ENCODE results near the gene CRY1. TPM values are rescaled to one million over a fixed set of nuclear protein-coding genes. Genes with fewer than 3 reads are reported as not detected.
A peak's percentile ranks its signal among the peaks of the same experiment; 100 is the strongest.

Gene CRY1
- total RNA-seq, 1 donor from 2014 or later: 21.2 TPM

- H3K27me3 Mint-ChIP-seq (ENCODE audit: low read depth): peaks cover 31% of the 10 kb centered on the region
- DNase-seq (ENCODE audit: low spot score): no peak
- no peak overlapping the region for H3K27ac Mint-ChIP-seq (ENCODE audit: unreplicated experiment)
- no peaks in the 10 kb centered on the region for H3K4me1 Mint-ChIP-seq (ENCODE audit: low read depth)
- no peaks in the 10 kb centered on the region for H3K36me3 Mint-ChIP-seq (ENCODE audit: low read depth)
- TF ChIP-seq, protein P1, sequence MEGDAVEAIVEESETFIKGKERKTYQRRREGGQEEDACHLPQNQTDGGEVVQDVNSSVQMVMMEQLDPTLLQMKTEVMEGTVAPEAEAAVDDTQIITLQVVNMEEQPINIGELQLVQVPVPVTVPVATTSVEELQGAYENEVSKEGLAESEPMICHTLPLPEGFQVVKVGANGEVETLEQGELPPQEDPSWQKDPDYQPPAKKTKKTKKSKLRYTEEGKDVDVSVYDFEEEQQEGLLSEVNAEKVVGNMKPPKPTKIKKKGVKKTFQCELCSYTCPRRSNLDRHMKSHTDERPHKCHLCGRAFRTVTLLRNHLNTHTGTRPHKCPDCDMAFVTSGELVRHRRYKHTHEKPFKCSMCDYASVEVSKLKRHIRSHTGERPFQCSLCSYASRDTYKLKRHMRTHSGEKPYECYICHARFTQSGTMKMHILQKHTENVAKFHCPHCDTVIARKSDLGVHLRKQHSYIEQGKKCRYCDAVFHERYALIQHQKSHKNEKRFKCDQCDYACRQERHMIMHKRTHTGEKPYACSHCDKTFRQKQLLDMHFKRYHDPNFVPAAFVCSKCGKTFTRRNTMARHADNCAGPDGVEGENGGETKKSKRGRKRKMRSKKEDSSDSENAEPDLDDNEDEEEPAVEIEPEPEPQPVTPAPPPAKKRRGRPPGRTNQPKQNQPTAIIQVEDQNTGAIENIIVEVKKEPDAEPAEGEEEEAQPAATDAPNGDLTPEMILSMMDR (IDR thresholded peaks at IDR 0.05): no peak
- no peak overlapping the region for H3K4me3 Mint-ChIP-seq (ENCODE audit: unreplicated experiment)
- H3K9me3 Mint-ChIP-seq (ENCODE audit: low read depth): peaks cover 3% of the 10 kb centered on the region
These were observed 34.4 kb upstream of the CRY1 start for GRCh38 chr12:107127482-107128430.

DNA sequence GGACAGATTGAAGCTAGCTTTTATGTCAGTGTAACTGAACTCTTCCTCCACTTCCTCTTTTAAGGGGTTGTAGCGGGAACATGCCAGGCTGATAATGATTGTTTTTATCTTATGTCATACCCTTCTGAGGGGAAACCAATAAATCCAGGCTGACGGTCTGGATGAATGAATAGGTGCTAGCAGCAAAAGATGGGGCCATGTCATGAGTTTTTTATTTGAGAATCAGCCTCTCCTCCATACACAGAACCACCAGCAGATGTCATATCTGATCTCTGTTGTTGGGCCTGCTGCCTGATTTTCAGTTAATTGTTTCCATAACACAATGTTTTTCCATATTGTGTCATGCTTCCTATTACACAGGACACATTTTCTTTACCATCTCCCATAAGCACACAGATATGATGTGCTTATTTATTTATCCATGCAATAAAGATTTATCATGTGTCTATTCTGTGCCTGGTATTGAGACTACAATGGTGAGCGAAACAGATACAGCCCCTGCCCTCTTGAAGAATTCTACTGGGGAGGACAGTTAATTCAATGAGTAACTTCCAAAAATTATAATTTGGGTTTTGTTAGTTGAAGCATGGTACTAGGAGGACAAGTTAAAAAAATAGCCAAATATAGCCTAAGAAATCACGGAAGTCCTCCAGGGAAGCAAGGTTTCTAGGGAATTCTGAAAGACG lies 33.6 kb upstream of the CRY1 start:
- no peaks in the 10 kb centered on the region for H3K36me3 Mint-ChIP-seq (ENCODE audit: low read depth)
- H3K9me3 Mint-ChIP-seq (ENCODE audit: low read depth): peaks cover 3% of the 10 kb centered on the region
- no peak overlapping the region for H3K27ac Mint-ChIP-seq (ENCODE audit: unreplicated experiment)
- H3K27me3 Mint-ChIP-seq (ENCODE audit: low read depth): peaks cover 32% of the 10 kb centered on the region
- no peaks in the 10 kb centered on the region for H3K4me1 Mint-ChIP-seq (ENCODE audit: low read depth)
- H3K4me3 Mint-ChIP-seq (ENCODE audit: unreplicated experiment): no peak overlapping the region
- DNase-seq (ENCODE audit: low spot score): no peak
- TF ChIP-seq, protein P1 (IDR thresholded peaks at IDR 0.05): peak; percentile 69

DNA sequence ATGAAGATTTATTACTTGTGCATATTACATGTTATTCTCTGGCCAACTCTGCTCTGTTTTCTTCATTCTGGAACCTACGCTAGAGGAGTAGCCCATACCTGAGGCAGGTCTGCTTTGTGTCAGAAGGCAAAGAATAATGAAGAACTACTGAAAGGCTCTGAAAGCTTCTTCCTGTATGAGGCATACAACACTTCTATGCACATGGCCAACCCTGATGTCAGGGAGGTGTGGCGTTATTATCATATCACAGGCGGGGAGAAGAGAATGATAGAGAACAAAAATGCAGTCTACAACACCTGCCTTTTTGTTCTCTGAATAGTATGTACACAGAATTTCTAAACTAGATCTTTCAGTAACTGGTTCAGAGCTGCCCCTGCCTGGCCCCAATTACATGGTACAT lies 32.5 kb upstream of the CRY1 start:
- Mint-ChIP-seq H3K4me3 (ENCODE audit: unreplicated experiment) (no peak overlapping the region), H3K9me3 (ENCODE audit: low read depth) (peaks cover 3% of the 10 kb centered on the region), H3K27me3 (ENCODE audit: low read depth) (peaks cover 34% of the 10 kb centered on the region), H3K27ac (ENCODE audit: unreplicated experiment) (no peak overlapping the region), H3K4me1 (ENCODE audit: low read depth) (no peaks in the 10 kb centered on the region), H3K36me3 (ENCODE audit: low read depth) (no peaks in the 10 kb centered on the region)
- TF ChIP-seq, protein P1 (IDR thresholded peaks at IDR 0.05): no peak
- no peak for DNase-seq (ENCODE audit: low spot score)

DNA sequence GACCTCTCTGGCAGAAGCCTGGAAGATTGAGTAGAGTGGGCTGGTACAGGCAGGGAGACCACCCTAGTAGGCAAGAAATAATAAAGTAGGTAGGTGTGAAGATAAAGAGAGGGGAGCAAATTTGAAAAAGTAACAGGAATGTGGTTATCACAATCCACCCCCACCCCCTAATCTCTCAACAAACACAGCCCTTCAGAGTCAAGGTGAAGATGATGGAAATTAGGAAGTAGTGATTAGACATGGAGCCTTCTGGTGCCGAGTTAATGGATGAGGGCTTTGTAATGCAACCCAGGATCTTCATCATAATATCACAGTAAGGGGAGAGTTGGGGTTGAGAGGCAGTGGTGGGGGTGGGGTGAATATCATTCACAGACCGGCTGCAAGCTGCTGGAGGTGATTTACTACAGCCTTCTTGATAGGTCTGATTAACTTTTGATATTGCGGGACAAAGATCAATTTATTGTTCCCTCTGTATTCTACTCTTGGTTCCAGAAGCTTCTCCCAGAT lies 29.2 kb upstream of the CRY1 start:
- Mint-ChIP-seq H3K27me3 (ENCODE audit: low read depth) (peaks cover 50% of the 10 kb centered on the region), H3K36me3 (ENCODE audit: low read depth) (no peaks in the 10 kb centered on the region), H3K4me3 (ENCODE audit: unreplicated experiment) (no peak overlapping the region), H3K9me3 (ENCODE audit: low read depth) (peaks cover 3% of the 10 kb centered on the region), H3K27ac (ENCODE audit: unreplicated experiment) (no peak overlapping the region), H3K4me1 (ENCODE audit: low read depth) (no peaks in the 10 kb centered on the region)
- TF ChIP-seq, protein P1 (IDR thresholded peaks at IDR 0.05): no peak
- DNase-seq (ENCODE audit: low spot score): no peak

DNA sequence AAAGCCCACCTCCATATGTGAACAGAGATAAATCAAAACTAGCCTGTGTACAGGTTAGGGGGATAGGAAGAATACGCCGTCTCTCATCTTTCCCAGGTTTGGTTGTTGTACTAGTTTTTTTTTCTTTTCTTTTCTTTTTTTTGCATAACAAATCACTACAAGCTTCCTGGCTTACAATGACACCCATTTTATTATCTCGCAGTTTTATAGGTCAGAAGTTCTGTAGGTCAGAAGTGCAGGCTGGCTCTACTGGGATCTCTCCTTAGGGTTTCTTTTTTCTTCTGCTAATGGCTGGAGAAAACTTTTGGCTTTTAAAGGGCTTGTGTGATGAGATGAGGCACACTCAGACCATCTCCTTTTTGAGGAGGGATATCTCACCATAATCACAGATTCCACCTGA lies 25.7 kb upstream of the CRY1 start:
- no peak for DNase-seq (ENCODE audit: low spot score)
- H3K27me3 Mint-ChIP-seq (ENCODE audit: low read depth): peaks cover 46% of the 10 kb centered on the region
- H3K4me3 Mint-ChIP-seq (ENCODE audit: unreplicated experiment): no peak overlapping the region
- TF ChIP-seq, protein P1 (IDR thresholded peaks at IDR 0.05): no peak
- no peak overlapping the region for H3K27ac Mint-ChIP-seq (ENCODE audit: unreplicated experiment)
- peaks cover 3% of the 10 kb centered on the region for H3K9me3 Mint-ChIP-seq (ENCODE audit: low read depth)
- H3K4me1 Mint-ChIP-seq (ENCODE audit: low read depth): no peaks in the 10 kb centered on the region
- H3K36me3 Mint-ChIP-seq (ENCODE audit: low read depth): no peaks in the 10 kb centered on the region
